SK-N-SH treated with all-trans-retinoic acid at 6 μM for 48 hours (cell line): ENCODE measurements around the gene TMEM150B.

Source experiments
- ATAC-seq: fragments of 200-7000 bp; cut with Tn5 transposase; 3 replicates; pipeline ENCODE4 v1.9.1; 2020; ENCODE audit warnings: mild to moderate bottlenecking, moderate library complexity
- ARNTL ChIP-seq: fragments of 450-650 bp; formaldehyde crosslinking; IDR thresholded peaks from 2 replicates; pipeline ENCODE4 v1.5.0; 2020; ENCODE audit warnings: low read depth, mild to moderate bottlenecking, moderate library complexity, borderline replicate concordance
- CSDC2 ChIP-seq: fragments of 250-450 bp; sonication (Bioruptor Pico); IDR thresholded peaks from 2 replicates; pipeline ENCODE4 v1.5.0; 2020; ENCODE audit warnings: mild to moderate bottlenecking, moderate library complexity
- GLIS3 ChIP-seq: fragments of 250-450 bp; sonication (Bioruptor Pico); IDR thresholded peaks from 2 replicates; pipeline ENCODE4 v1.5.0; 2020; ENCODE audit warnings: mild to moderate bottlenecking, moderate library complexity
- ISL1 ChIP-seq: fragments of 250-450 bp; sonication (Bioruptor Pico); IDR thresholded peaks from 2 replicates; pipeline ENCODE4 v2.1.2; 2022; ENCODE audit warnings: mild to moderate bottlenecking, moderate library complexity
- OSR1 ChIP-seq: fragments of 250-450 bp; sonication (Bioruptor Pico); IDR thresholded peaks from 2 replicates; pipeline ENCODE4 v1.8.0; 2022; ENCODE audit warnings: moderate library complexity, mild to moderate bottlenecking, inconsistent platforms
- PPARA ChIP-seq: fragments of 250-450 bp; sonication (Bioruptor Pico); IDR thresholded peaks from 2 replicates; pipeline ENCODE4 v1.5.0; 2020; ENCODE audit warnings: mild to moderate bottlenecking, borderline replicate concordance
- RARB ChIP-seq: fragments of 250-450 bp; sonication (Bioruptor Pico); IDR thresholded peaks from 2 replicates; pipeline ENCODE4 v1.8.0; 2021; ENCODE audit warnings: mild to moderate bottlenecking, moderate library complexity
- SNAI2 ChIP-seq: fragments of 250-450 bp; sonication (Bioruptor Pico); IDR thresholded peaks from 2 replicates; pipeline ENCODE4 v1.5.0; 2020; ENCODE audit warnings: mild to moderate bottlenecking, moderate library complexity
- TOX ChIP-seq: fragments of 250-450 bp; sonication (Bioruptor Pico); IDR thresholded peaks from 2 replicates; pipeline ENCODE4 v1.8.0; 2021; ENCODE audit warnings: mild to moderate bottlenecking, moderate library complexity, borderline replicate concordance
- ZC3H10 ChIP-seq: fragments of 250-450 bp; sonication (Bioruptor Pico); IDR thresholded peaks from 2 replicates; pipeline ENCODE4 v1.5.1; 2021; ENCODE audit warnings: mild to moderate bottlenecking, moderate library complexity
- ZFP3 ChIP-seq: fragments of 250-450 bp; sonication (Bioruptor Pico); IDR thresholded peaks from 2 replicates; pipeline ENCODE4 v1.5.0; 2020; ENCODE audit warnings: mild to moderate bottlenecking, moderate library complexity
- ZFP30 ChIP-seq: fragments of 450-650 bp; formaldehyde crosslinking; IDR thresholded peaks from 2 replicates; pipeline ENCODE4 v1.5.0; 2022; ENCODE audit warnings: mild to moderate bottlenecking, moderate library complexity
- ZNF565 ChIP-seq: fragments of 450-650 bp; formaldehyde crosslinking; conservative IDR thresholded peaks from 2 replicates; pipeline ENCODE4 v1.5.0; 2020; ENCODE audit warnings: low read depth, mild to moderate bottlenecking, moderate library complexity
- ZNF70 ChIP-seq: fragments of 450-650 bp; formaldehyde crosslinking; IDR thresholded peaks from 2 replicates; pipeline ENCODE4 v1.5.0; 2020; ENCODE audit warnings: mild to moderate bottlenecking, moderate library complexity
- TF ChIP-seq, protein P1 (sequence below): fragments of 250-450 bp; sonication (Bioruptor Pico); IDR thresholded peaks from 2 replicates; pipeline ENCODE4 v1.5.1; 2020; ENCODE audit warnings: low read depth, mild to moderate bottlenecking, moderate library complexity
- TF ChIP-seq, protein P2 (sequence below): fragments of 250-450 bp; sonication (Bioruptor Pico); IDR thresholded peaks from 2 replicates; pipeline ENCODE4 v1.8.0; 2020; ENCODE audit warnings: mild to moderate bottlenecking, moderate library complexity, borderline replicate concordance
- TF ChIP-seq, protein P3 (sequence below): fragments of 250-450 bp; sonication (Bioruptor Pico); IDR thresholded peaks from 2 replicates; pipeline ENCODE4 v1.8.0; 2021; ENCODE audit warnings: low read depth, mild to moderate bottlenecking, moderate library complexity, borderline replicate concordance
- TF ChIP-seq, protein P4 (sequence below): fragments of 250-450 bp; sonication (Bioruptor Pico); IDR thresholded peaks from 2 replicates; pipeline ENCODE4 v1.5.0; 2020; ENCODE audit warnings: mild to moderate bottlenecking, moderate library complexity

The TMEM150B gene

DNA sequence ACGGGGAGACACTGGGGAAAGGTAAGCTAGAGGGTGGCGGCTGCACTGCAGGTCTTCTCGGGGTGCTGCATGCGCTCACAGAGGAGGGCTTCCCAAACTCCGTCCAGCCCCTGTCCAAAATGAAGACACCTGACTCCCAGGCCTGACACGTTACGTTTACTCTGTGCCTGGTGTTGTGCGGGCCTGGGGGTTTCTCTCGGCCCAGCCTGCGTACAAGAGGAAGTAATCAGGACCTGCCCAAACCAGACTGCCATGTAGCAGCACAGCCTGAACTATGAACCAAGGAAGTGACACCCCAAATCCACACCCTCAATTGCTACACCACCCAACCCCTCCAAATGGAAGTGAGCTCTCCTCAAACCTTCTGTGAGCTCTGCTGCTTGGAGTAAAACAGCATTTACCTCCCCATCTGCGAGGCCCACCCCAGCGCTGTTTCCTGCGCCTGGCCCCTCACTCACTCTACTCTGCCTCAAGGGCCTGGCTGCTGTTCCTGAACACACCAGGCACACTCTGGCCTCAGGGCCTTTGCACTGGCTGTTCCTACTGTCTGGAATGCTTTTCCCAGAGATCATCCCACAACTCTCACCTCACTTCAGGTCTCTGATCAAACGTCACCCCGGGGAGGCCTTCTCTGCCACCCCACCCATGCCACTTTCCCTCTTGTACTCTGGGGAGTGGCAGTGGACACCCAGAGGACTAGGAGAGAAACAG, 48.3 kb downstream of the TMEM150B start:
- no peak for ATAC-seq

DNA sequence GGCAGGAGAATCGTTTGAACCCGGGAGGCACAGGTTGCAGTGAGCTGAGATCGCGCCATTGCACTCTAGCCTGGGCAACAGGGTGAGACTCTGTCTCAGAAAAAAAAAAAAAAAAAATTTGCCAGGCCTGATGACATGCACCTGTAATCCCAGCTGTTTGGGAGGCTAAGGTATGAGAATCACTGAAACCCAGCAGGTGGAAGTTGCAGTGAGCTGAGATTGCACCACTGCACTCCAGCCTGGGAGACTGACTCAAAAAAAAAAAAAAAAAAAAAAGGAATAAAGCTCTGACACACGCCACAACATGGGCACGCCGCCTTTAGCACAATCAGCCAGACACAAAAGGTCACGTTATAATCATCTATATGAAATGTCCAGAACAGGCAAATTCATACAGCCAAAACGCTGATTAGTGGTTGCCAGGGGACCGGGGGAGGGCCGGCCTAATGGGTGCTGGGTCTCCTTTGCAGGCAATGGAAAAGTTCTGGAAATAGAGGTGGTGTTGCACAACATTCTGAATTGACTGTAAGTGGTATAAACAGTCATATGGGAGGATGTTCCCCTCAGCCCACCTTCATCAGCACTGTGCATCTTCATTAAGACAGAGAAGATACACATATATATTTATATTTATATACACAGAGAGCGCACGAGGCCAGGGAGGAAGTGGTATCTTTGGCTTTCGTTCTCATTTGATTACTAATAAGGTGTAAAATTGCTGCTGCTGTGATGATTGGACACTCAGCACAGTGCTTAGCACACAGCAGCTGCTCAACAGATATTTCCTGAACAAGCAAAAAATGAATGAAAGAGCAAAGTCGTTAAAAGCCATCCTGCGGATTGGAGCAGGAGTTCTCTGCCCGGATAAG, 49.1 kb downstream of the TMEM150B start:
- ATAC-seq, result no peak
- TF ChIP-seq ZNF70 (CRISPR knock-in tag), result no peak
- no peak for TF ChIP-seq ZFP3 (CRISPR knock-in tag)
- no peak for TF ChIP-seq PPARA
- TF ChIP-seq, protein P1, sequence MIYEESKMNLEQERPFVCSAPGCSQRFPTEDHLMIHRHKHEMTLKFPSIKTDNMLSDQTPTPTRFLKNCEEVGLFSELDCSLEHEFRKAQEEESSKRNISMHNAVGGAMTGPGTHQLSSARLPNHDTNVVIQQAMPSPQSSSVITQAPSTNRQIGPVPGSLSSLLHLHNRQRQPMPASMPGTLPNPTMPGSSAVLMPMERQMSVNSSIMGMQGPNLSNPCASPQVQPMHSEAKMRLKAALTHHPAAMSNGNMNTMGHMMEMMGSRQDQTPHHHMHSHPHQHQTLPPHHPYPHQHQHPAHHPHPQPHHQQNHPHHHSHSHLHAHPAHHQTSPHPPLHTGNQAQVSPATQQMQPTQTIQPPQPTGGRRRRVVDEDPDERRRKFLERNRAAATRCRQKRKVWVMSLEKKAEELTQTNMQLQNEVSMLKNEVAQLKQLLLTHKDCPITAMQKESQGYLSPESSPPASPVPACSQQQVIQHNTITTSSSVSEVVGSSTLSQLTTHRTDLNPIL (CRISPR knock-in tag), result no peak
- no peak for TF ChIP-seq CSDC2 (CRISPR knock-in tag)

More for the DNA sequence above, 48.3 kb downstream of the TMEM150B start:
- TF ChIP-seq CSDC2 (CRISPR knock-in tag) (no peak), ISL1 (no peak), GLIS3 (CRISPR knock-in tag) (no peak)

DNA sequence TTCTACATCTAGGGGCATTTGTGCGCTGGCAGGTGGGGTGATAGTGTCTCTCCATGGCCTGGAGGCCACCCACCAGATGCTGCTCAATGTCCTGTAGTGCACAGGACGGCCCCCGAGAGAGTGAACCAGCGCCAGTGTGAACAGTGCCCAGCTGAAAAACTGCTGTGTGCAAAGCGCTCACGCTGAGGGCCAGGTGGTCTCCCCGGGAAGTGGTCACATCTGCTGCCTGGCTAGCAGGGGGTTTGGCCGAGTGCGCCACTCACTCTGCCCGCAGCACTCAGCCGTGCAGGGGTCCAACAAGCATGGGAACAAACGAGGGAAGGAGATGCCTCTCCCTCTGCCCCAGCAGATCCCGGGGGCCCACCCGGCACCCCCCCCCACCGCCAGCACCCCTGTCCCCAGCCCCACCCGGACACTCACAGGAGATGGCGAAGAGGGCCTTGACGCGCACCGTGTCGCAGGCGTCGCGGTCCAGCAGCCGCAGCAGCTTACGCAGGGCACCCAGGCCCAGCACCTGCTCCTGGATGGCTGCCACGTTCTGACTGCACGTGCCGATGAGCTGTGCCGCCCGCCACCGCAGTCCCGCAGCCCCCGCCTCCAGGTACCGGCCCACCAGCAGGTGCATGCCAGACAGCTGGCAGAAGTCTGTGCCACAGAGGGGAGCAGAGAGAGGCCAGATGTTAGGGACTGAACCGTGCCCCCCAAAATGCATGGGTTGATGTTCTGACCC, 51.0 kb downstream of the TMEM150B start:
- no peak for ATAC-seq
- TF ChIP-seq SNAI2 (CRISPR knock-in tag), result no peak
- no peak for TF ChIP-seq OSR1 (CRISPR knock-in tag)
- no peak for TF ChIP-seq ARNTL (CRISPR knock-in tag)
- TF ChIP-seq, protein P2, sequence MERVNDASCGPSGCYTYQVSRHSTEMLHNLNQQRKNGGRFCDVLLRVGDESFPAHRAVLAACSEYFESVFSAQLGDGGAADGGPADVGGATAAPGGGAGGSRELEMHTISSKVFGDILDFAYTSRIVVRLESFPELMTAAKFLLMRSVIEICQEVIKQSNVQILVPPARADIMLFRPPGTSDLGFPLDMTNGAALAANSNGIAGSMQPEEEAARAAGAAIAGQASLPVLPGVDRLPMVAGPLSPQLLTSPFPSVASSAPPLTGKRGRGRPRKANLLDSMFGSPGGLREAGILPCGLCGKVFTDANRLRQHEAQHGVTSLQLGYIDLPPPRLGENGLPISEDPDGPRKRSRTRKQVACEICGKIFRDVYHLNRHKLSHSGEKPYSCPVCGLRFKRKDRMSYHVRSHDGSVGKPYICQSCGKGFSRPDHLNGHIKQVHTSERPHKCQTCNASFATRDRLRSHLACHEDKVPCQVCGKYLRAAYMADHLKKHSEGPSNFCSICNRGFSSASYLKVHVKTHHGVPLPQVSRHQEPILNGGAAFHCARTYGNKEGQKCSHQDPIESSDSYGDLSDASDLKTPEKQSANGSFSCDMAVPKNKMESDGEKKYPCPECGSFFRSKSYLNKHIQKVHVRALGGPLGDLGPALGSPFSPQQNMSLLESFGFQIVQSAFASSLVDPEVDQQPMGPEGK (CRISPR knock-in tag), result no peak
- TF ChIP-seq, protein P3, sequence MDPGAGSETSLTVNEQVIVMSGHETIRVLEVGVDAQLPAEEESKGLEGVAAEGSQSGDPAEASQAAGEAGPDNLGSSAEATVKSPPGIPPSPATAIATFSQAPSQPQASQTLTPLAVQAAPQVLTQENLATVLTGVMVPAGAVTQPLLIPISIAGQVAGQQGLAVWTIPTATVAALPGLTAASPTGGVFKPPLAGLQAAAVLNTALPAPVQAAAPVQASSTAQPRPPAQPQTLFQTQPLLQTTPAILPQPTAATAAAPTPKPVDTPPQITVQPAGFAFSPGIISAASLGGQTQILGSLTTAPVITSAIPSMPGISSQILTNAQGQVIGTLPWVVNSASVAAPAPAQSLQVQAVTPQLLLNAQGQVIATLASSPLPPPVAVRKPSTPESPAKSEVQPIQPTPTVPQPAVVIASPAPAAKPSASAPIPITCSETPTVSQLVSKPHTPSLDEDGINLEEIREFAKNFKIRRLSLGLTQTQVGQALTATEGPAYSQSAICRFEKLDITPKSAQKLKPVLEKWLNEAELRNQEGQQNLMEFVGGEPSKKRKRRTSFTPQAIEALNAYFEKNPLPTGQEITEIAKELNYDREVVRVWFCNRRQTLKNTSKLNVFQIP, result no peak
- no peak for TF ChIP-seq PPARA

DNA sequence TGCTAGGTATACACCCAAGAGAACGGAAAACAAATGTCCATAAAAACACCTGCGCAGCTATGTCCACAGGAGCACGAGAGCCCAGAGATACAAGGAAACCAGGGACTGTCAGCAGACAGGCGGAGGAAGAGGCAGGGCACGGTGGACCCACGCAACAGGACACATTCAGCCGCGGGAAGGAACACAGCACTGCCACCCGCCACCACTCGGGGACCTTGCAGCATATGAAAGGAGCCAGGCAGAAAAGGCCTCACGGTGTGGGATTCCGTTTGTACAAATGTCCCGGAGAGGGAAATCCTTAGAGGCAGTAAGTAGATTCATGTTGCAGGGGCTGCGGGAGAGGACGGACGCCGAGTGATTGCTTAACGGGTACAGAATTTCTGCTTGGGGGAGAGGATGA, 53.0 kb downstream of the TMEM150B start:
- no peak for TF ChIP-seq ZFP3 (CRISPR knock-in tag)
- TF ChIP-seq, protein P4, sequence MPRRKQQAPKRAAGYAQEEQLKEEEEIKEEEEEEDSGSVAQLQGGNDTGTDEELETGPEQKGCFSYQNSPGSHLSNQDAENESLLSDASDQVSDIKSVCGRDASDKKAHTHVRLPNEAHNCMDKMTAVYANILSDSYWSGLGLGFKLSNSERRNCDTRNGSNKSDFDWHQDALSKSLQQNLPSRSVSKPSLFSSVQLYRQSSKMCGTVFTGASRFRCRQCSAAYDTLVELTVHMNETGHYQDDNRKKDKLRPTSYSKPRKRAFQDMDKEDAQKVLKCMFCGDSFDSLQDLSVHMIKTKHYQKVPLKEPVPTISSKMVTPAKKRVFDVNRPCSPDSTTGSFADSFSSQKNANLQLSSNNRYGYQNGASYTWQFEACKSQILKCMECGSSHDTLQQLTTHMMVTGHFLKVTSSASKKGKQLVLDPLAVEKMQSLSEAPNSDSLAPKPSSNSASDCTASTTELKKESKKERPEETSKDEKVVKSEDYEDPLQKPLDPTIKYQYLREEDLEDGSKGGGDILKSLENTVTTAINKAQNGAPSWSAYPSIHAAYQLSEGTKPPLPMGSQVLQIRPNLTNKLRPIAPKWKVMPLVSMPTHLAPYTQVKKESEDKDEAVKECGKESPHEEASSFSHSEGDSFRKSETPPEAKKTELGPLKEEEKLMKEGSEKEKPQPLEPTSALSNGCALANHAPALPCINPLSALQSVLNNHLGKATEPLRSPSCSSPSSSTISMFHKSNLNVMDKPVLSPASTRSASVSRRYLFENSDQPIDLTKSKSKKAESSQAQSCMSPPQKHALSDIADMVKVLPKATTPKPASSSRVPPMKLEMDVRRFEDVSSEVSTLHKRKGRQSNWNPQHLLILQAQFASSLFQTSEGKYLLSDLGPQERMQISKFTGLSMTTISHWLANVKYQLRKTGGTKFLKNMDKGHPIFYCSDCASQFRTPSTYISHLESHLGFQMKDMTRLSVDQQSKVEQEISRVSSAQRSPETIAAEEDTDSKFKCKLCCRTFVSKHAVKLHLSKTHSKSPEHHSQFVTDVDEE, result no peak
- TF ChIP-seq OSR1 (CRISPR knock-in tag), result no peak
- TF ChIP-seq, protein P2 (CRISPR knock-in tag), result no peak
- TF ChIP-seq ZNF565 (CRISPR knock-in tag), result no peak
- no peak for TF ChIP-seq ARNTL (CRISPR knock-in tag)
- no peak for TF ChIP-seq TOX
- no peak for TF ChIP-seq ZC3H10 (CRISPR knock-in tag)
- no peak for TF ChIP-seq GLIS3 (CRISPR knock-in tag)
- no peak for TF ChIP-seq RARB (CRISPR knock-in tag)
- TF ChIP-seq, protein P1 (CRISPR knock-in tag), result no peak
- no peak for TF ChIP-seq ZFP30 (CRISPR knock-in tag)
- no peak for TF ChIP-seq ZNF70 (CRISPR knock-in tag)
- TF ChIP-seq, all 23 proteins: peak for 0
- ATAC-seq, result no peak
